ENCODE results near the gene SPEM3.
"Not testable (repeated sequence)": the region's sequence is repeated elsewhere in the genome, so short reads cannot be mapped to it uniquely, and the experiment has no call there.

The SPEM3 gene

DNA sequence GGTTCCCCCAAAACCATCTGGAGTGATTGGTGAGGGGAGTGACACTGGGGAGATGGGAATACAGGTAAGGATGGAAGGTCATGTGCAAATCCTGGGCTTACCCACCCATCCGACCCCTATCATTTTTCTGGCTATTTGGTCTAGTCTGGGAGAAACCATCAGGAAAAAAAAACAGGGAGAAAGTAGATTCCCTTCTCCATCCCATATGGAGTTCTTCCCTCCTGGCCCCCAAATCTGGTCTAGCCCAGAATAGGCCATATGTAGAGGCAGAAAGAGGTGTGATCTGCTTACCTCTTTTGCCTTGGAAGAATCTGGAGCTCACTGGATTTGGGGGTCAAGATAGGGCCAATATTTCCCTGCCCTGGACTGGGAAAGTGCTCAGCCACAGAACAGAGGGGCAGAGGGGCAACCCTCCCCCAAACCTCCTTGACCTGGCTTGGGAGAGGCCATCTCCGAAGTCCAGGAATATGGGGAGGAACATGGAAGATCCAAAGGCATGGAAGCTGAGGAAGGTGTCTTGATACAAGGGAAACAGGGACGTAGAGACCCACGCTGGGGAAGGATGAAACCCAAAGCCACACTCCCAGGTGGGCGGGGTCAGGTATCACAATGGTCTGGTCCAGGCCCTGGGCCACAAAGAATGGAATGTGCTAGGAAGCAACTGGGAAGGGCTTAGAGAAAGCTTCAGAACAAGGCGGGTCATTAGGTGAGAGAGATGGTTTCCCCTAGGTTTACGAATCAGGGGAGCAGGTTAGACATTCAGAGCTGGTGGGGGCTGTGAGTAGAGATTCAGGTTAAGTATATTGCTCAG lies 32.4 kb downstream of the SPEM3 start:
- H3K27ac Mint-ChIP-seq: no peak overlapping the region
- H3K9me3 Mint-ChIP-seq: no peaks in the 10 kb centered on the region
- ATAC-seq (ENCODE audit: low read depth) (no peak), DNase-seq (ENCODE audit: low spot score in 2 of 2) (no peak)
- no peaks in the 10 kb centered on the region for H3K27me3 Mint-ChIP-seq
- peaks cover 6% of the 10 kb centered on the region for H3K36me3 Mint-ChIP-seq
- H3K4me3 Mint-ChIP-seq: no peak overlapping the region
- no peaks in the 10 kb centered on the region for H3K4me1 Mint-ChIP-seq

DNA sequence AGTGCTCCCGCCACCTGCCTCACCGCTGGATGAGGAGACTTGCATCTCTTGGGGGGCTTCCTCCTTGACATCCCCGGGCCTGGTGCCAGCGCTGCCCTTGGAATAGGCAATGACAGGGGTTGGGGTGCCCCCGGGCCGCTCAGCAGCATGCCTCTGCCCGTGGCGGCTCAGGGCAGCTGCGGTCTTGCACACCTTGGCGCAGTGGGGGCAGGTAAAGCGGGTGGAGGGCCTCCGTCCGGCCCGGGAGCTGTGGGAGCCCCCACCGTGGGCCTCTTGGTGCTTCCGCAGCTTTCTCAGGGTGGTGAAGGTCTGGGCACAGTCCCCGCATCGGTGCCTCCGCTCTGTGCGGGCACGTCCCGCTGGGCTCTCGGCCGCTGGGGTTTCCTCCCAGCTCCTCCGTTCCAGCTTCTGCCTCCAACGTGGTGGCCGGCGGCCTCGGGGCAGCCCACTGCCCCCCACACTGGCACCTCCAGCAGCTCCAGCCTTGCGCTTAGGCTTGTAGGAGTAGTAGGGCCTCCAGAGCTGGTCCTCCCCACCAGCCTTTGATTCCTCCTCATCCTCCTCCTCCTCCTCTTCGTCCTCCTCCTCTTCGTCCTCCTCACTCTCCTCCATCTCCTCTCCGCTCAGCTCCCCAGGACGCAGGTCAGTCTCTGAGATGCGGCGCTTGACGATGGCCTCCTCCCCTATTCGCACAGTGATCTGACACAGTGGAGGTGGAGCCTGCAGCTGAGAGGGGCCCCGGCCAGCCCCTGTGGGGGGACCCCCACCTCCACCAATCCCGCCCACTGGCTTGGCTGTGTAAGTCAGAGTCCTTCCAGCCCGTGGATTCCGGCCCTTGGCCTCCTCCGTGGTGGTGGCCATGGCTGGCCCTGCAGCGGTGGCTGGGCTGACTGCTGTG lies 34.1 kb downstream of the SPEM3 start:
- no peak for DNase-seq (ENCODE audit: low spot score in 2 of 2)
- Mint-ChIP-seq H3K4me1 (peaks cover 10% of the 10 kb centered on the region), H3K4me3 (no peak overlapping the region), H3K27me3 (no peaks in the 10 kb centered on the region), H3K27ac (no peak overlapping the region), H3K36me3 (peaks cover 14% of the 10 kb centered on the region), H3K9me3 (no peaks in the 10 kb centered on the region)
- no peak for ATAC-seq (ENCODE audit: low read depth)

DNA sequence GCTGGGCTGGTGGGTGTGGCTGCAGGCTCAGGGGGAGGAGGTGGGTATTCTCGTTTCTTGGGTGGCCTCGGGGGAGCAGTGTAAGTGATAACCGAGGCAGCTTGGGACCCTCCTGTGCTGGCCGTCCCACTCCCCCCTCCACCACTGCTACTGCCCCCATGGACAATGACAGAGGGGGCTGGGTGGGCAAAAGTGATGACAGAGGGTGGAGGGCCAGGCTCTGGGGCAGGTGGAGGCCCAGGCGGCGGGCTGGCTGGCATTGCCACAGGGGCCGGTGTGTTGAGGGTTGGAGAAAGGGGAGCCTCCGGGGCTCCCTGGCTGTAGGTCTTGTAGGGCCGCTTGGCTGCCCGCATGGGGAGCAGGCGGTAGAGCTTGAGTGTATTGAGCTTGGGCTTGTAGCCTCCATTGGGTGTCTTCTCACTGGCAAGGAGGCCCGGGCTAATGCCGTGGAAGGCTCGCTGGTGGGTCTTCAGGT lies 34.8 kb downstream of the SPEM3 start:
- peaks cover 10% of the 10 kb centered on the region for H3K4me1 Mint-ChIP-seq
- peaks cover 14% of the 10 kb centered on the region for H3K36me3 Mint-ChIP-seq
- no peak overlapping the region for H3K27ac Mint-ChIP-seq
- H3K27me3 Mint-ChIP-seq: no peaks in the 10 kb centered on the region
- ATAC-seq (ENCODE audit: low read depth): no peak
- no peaks in the 10 kb centered on the region for H3K9me3 Mint-ChIP-seq
- no peak overlapping the region for H3K4me3 Mint-ChIP-seq
- DNase-seq (ENCODE audit: low spot score in 2 of 2): no peak

DNA sequence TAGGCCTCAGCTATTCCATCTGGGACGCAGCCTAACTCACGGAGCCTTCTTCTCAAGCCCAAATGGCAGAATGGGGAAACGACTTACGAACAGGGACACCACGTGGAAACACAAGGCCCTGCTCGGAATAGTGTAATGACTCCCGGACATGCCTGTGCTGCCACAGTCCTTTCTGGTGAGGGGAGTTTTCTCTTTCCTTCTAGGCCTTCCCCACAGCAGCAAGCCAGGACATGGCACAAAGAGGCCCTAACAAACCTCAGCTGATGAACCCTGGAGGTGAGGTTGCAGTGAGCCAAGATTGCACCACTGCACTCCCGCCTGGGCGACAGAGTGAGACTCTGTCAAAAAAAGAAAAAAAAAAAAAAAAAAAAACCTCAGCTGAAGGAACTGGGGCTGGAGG lies 35.4 kb downstream of the SPEM3 start:
- no peak for ATAC-seq (ENCODE audit: low read depth)
- peaks cover 18% of the 10 kb centered on the region for H3K36me3 Mint-ChIP-seq
- H3K9me3 Mint-ChIP-seq: no peaks in the 10 kb centered on the region
- no peaks in the 10 kb centered on the region for H3K27me3 Mint-ChIP-seq
- no peak for DNase-seq (ENCODE audit: low spot score in 2 of 2)
- peaks cover 14% of the 10 kb centered on the region for H3K4me1 Mint-ChIP-seq
- no peak overlapping the region for H3K27ac Mint-ChIP-seq
- no peak overlapping the region for H3K4me3 Mint-ChIP-seq

DNA sequence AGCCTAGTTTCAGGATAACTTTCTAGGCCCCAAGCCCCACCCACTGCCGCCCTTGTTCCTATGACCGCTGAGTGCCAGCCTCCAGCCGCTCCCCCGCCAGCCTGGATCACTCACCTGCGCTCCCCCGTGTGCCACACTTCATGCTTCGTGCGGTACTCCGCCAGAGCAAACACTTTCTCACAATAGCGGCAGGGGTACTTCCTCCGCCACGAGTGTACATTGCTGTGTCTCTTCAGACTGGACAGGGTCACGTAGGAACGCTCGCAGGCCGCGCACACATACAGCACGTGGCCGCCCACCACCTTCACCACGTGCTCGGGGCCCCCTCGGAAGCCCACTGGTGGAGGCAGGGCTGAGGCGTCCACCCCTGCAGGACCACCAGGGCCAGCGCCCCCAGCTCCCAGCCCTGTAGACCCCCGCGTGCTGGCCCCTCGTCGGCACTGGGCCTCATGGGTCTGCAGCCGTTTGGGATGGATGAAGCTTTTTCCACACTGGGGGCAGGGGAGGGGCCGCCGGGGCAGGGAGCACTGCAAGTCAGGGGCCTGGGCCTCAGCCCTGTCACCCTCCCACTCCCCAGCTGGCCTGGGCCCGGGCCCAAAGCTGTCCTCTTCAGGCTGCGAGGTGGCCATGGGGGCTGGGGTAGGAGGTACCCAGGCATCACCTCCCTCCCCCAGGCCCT lies 37.1 kb downstream of the SPEM3 start:
- H3K9me3 Mint-ChIP-seq: no peaks in the 10 kb centered on the region

DNA sequence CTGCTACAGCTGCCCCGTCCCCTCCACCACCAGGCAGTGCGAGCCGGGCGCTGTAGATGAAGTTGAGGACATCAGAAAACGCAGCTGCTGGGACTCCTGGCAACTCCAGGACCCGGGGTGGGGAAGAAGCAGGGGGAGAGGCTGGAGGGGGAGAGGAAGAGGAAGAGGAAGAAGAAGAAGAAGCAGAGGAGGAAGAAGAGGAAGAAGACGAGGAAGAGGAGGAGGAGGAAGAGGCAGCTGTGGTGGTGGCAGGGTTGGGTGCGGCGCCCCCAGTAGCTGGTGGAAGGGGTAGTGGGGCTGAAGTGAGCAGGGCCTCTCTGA lies 37.6 kb downstream of the SPEM3 start:
- peaks cover 14% of the 10 kb centered on the region for H3K4me1 Mint-ChIP-seq
- no peaks in the 10 kb centered on the region for H3K9me3 Mint-ChIP-seq
- no peak for ATAC-seq (ENCODE audit: low read depth)
- H3K36me3 Mint-ChIP-seq: peaks cover 18% of the 10 kb centered on the region
- no peak for DNase-seq (ENCODE audit: low spot score in 2 of 2)
- no peak overlapping the region for H3K4me3 Mint-ChIP-seq
- no peak overlapping the region for H3K27ac Mint-ChIP-seq
- H3K27me3 Mint-ChIP-seq: no peaks in the 10 kb centered on the region

More for the DNA sequence above, 37.1 kb downstream of the SPEM3 start:
- Mint-ChIP-seq H3K27me3 (no peaks in the 10 kb centered on the region), H3K4me3 (no peak overlapping the region), H3K36me3 (peaks cover 18% of the 10 kb centered on the region), H3K27ac (no peak overlapping the region), H3K4me1 (peaks cover 14% of the 10 kb centered on the region)
- ATAC-seq (ENCODE audit: low read depth) (no peak), DNase-seq (ENCODE audit: low spot score in 2 of 2) (no peak)

DNA sequence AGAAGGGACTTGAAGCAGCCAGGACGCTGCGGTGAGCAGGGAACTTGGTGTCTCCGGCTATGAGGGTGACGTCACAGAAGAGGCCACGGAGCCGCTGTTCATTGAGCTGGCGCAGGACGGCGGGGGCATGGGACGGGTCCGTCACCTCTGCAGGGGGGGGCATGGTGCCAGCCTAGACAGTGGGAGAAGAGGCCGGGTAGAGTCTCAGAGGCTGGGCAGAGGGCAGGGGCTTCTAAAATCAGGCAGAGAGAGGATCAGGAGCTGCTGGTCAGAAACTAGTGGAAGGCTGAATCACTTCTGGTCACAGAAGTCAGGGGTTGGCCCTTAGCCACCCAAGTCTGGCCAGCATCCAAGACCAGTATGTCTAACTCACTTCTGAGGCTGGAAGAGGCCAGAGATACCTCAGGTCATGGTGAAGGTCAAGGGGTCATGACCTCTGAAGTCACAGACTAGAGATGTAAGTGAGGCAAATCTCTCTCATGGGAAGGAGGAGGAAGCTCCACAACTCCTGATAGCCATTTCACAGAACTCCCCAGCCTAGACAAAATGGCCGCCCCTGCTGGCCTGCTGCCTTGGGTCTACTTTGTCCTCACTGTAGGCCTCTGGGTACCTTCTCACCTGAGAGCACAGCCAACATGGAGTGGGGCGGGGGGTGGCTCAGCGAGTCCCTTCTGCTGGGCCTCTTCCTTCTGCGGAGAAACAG lies 38.1 kb downstream of the SPEM3 start:
- H3K9me3 Mint-ChIP-seq: no peaks in the 10 kb centered on the region
- no peak overlapping the region for H3K27ac Mint-ChIP-seq
- peaks cover 18% of the 10 kb centered on the region for H3K36me3 Mint-ChIP-seq
- H3K4me1 Mint-ChIP-seq: peaks cover 15% of the 10 kb centered on the region
- no peaks in the 10 kb centered on the region for H3K27me3 Mint-ChIP-seq
- DNase-seq (ENCODE audit: low spot score in 2 of 2) (no peak), ATAC-seq (ENCODE audit: low read depth) (no peak)
- H3K4me3 Mint-ChIP-seq: no peak overlapping the region

DNA sequence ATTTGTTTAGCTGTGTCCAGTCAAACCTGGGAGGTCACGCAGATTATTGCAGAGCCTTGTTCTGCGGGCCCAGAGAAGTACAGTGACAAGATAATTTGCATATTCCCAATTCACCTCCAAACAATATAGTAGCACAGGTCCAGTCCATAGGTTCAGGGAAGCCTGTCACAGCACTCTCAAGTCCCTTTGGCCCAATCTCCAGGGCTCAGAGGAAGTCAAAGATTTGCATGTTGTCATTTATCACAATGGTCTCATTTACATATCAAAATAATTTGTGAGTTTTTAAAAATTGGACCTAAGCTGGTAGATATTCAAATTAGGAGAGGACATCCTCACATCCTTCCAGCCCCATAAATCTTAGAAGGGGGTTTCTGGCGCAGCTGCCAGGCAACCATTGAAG lies 38.8 kb downstream of the SPEM3 start:
- no peak overlapping the region for H3K27ac Mint-ChIP-seq
- peaks cover 18% of the 10 kb centered on the region for H3K36me3 Mint-ChIP-seq
- no peak overlapping the region for H3K4me3 Mint-ChIP-seq
- no peaks in the 10 kb centered on the region for H3K27me3 Mint-ChIP-seq
- DNase-seq (ENCODE audit: low spot score in 2 of 2) (no peak), ATAC-seq (ENCODE audit: low read depth) (peak; percentile 53)
- H3K4me1 Mint-ChIP-seq: peaks cover 18% of the 10 kb centered on the region
- H3K9me3 Mint-ChIP-seq: no peaks in the 10 kb centered on the region

DNA sequence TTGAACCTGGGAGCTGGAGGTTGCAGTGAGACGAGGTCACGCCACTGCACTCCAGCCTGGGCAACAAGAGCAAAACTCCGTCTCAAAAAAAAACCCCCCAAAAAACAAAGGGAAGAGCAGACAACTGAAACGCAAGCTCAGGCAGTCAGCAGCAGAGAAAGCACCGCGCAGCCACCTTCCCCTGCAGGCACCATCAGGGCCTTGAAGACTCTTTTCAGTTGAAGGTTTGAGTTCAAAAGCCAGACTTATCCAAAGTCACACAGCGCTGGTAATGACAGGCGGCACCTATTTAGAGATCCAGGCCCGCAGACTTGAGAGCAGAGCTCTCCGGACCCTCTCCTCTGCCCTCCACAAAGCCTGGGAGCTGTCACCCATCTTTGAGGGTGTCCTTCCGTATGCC lies 39.6 kb downstream of the SPEM3 start:
- H3K27ac Mint-ChIP-seq: no peak overlapping the region
- peaks cover 16% of the 10 kb centered on the region for H3K36me3 Mint-ChIP-seq
- DNase-seq (ENCODE audit: low spot score in 2 of 2): no peak
- H3K4me3 Mint-ChIP-seq: no peak overlapping the region
- no peaks in the 10 kb centered on the region for H3K27me3 Mint-ChIP-seq
- no peak for ATAC-seq (ENCODE audit: low read depth)
- H3K9me3 Mint-ChIP-seq: no peaks in the 10 kb centered on the region
- H3K4me1 Mint-ChIP-seq: peaks cover 18% of the 10 kb centered on the region

DNA sequence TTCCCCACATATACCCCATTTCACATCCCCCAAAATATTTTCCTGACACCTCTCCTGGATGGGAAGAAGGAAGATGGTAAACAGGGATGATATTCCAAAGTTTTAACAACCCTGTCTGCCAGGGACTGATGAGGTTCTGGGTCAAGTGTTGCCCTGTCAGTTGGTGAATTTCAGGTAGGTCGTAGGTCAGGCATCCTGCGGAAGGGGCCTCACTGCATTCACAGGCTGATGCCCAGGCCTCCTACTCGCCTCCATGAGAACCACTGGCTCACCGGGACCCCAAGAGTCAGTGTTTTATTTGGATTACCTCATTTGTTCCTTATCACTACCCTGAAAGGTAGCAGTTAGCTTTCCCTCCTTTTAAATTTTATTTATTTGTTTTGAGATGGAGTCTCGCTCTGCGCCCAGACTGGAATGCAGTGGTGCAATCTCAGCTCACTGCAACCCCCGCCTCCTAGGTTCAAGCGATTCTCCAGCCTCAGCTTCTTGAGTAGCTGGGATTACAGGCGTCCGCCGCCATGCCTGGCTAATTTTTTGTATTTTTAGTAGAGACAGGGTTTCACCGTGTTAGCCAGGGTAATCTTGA lies 40.2 kb downstream of the SPEM3 start:
- H3K4me3 Mint-ChIP-seq: no peak overlapping the region
- ATAC-seq (ENCODE audit: low read depth) (no peak), DNase-seq (ENCODE audit: low spot score in 2 of 2) (no peak)
- H3K4me1 Mint-ChIP-seq: peaks cover 18% of the 10 kb centered on the region
- no peaks in the 10 kb centered on the region for H3K27me3 Mint-ChIP-seq
- H3K36me3 Mint-ChIP-seq: peaks cover 14% of the 10 kb centered on the region
- H3K27ac Mint-ChIP-seq: no peak overlapping the region
- H3K9me3 Mint-ChIP-seq: no peaks in the 10 kb centered on the region

DNA sequence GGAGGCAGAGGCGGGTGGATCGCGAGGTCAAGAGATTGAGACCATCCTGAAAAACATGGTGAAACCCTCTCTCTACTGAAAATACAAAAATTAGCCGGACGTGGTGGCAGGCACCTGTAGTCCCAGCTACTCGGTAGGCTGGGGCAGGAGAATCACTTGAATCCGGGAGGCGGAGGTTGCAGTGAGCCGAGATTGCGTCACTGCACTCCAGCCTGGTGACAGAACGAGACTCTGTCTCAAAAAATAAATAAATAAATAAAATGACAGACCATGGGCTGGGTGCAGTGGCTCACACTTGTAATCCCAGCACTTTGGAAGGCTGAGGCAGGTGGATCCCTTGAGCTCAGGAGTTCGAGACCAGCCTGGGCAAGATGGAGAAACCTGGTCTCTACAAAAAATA lies 41.2 kb downstream of the SPEM3 start:
- not testable (repeated sequence) for H3K9me3 Mint-ChIP-seq; DNase-seq (ENCODE audit: low spot score in 2 of 2); ATAC-seq (ENCODE audit: low read depth); H3K4me3 Mint-ChIP-seq; H3K27me3 Mint-ChIP-seq; H3K27ac Mint-ChIP-seq
- H3K4me1 Mint-ChIP-seq: peaks cover 18% of the 10 kb centered on the region
- peaks cover 14% of the 10 kb centered on the region for H3K36me3 Mint-ChIP-seq

DNA sequence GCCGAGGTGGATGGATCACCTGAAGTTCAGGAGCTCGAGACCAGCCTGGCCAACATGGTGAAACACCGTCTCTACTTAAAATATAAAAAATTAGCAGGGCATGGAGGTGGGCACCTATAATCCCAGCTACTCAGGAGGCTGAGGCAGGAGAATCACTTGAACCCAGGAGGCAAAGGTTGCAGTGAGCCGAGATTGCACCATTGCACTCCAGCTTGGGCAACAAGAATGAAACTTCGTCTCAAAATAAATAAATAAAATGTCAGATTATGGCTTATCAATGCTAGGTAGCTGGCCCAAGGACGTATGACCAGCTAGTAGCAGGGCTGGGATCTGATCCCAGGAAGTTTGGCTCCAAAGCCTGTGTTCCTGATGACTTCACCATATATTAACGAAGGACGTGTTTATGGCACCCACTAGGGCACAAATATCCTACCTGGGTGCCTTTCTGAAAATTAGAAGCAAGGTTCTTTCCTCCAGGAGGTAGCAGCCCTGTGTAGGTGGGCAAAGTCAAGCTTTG lies 41.9 kb downstream of the SPEM3 start:
- not testable (repeated sequence) for H3K9me3 Mint-ChIP-seq; H3K27me3 Mint-ChIP-seq; H3K27ac Mint-ChIP-seq; ATAC-seq (ENCODE audit: low read depth); H3K4me3 Mint-ChIP-seq; DNase-seq (ENCODE audit: low spot score in 2 of 2)
- peaks cover 14% of the 10 kb centered on the region for H3K36me3 Mint-ChIP-seq
- peaks cover 18% of the 10 kb centered on the region for H3K4me1 Mint-ChIP-seq

DNA sequence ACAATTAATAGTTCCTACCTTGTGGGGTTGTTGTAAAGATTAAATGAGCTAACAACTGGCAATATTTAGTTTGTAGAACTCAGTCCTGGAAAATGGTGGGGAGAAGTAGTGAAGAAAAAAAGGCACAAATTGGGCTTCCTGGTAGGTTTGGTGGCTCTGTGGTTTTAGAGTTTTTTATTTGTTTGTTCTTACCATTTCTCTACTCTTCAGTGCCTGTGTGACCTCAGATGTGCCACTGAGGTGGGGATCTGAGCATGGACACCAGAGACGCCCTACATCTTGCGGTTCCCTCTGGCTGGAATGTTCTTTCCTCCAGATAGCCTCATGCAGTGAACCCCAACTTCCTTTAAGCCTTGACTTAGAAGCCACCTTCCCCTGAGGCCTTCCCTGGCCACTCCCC lies 43.1 kb downstream of the SPEM3 start:
- no peaks in the 10 kb centered on the region for H3K27me3 Mint-ChIP-seq
- H3K36me3 Mint-ChIP-seq: peaks cover 5% of the 10 kb centered on the region
- peak overlapping the region; percentile 12 for H3K27ac Mint-ChIP-seq
- no peaks in the 10 kb centered on the region for H3K9me3 Mint-ChIP-seq
- no peak overlapping the region for H3K4me3 Mint-ChIP-seq
- ATAC-seq (ENCODE audit: low read depth) (no peak), DNase-seq (ENCODE audit: low spot score in 2 of 2) (no peak)
- peaks cover 22% of the 10 kb centered on the region for H3K4me1 Mint-ChIP-seq

Measured in memory B cell (primary cell).